ENCODE results near the gene GPR155.

- no peak for TF ChIP-seq CTCF (conservative IDR thresholded peaks at IDR 0.05; ENCODE audit: low read depth in 2 of 2)
- no peak for TF ChIP-seq EZH2phosphoT487 (IDR thresholded peaks at IDR 0.05; ENCODE audit: unreplicated experiment)
- TF ChIP-seq ETS1 (IDR thresholded peaks at IDR 0.05): no peak
- TF ChIP-seq EZH2 (IDR thresholded peaks at IDR 0.05; ENCODE audit: low read depth, unreplicated experiment): no peak
- TF ChIP-seq POLR2AphosphoS5 (IDR thresholded peaks at IDR 0.05; ENCODE audit: low read depth): no peak
- TF ChIP-seq REST (IDR thresholded peaks at IDR 0.05; ENCODE audit: unreplicated experiment): no peak
- TF ChIP-seq JUNB (IDR thresholded peaks at IDR 0.05; ENCODE audit: unreplicated experiment): no peak
- no peak for TF ChIP-seq ZNF114 (CRISPR knock-in tag; IDR thresholded peaks at IDR 0.05)
- no peak for TF ChIP-seq CREB1 (CRISPR knock-in tag; IDR thresholded peaks at IDR 0.05; ENCODE audit: low read depth)
- no peak for TF ChIP-seq ZNF462 (CRISPR knock-in tag; IDR thresholded peaks at IDR 0.05)
Observed at GRCh38 chr2:174527101-174527721, 40.4 kb upstream of the GPR155 start.
